Embryonic facial prominence (tissue), 1 donor: Measurements from ENCODE around the gene LRRC3C.
"Not testable (repeated sequence)": the region's sequence is repeated elsewhere in the genome, so short reads cannot be mapped to it uniquely, and the experiment has no call there.

Experiments used
- DNase-seq: peaks from one replicate; pipeline ENCODE4 v3.0.0-alpha.2; 2016; ENCODE audit errors: extremely low spot score

The LRRC3C gene

GRCh38 chr17:39927101-39927928 is at the start of gene LRRC3C, which contains the start of gene ORMDL3:
Gene LRRC3C (plus strand): TSS chr17:39927732. CDS start chr17:39941524, 13,792 bp downstream.
Gene ORMDL3 (minus strand): TSS chr17:39927601. CDS start chr17:39924203, 3,398 bp downstream.
- DNase-seq = peak; percentile 84

- DNase-seq = not testable (repeated sequence)
Measured at GRCh38 chr17:39886102-39886501, 41.4 kb upstream of the LRRC3C start.

GRCh38 chr17:39887078-39887477 is 40.5 kb upstream of the LRRC3C start:
- no peak for DNase-seq

GRCh38 chr17:39889200-39889599 is 38.3 kb upstream of the LRRC3C start:
- DNase-seq = no peak

GRCh38 chr17:39894681-39895376 is 32.7 kb upstream of the LRRC3C start:
- no peak for DNase-seq

GRCh38 chr17:39898088-39898487 is 29.4 kb upstream of the LRRC3C start:
- no peak for DNase-seq

- DNase-seq = no peak
Measured at GRCh38 chr17:39899215-39899614, 28.3 kb upstream of the LRRC3C start.

GRCh38 chr17:39902027-39902426 is 25.5 kb upstream of the LRRC3C start:
- DNase-seq = not testable (repeated sequence)

- DNase-seq = no peak
Measured at GRCh38 chr17:39903158-39903884, 24.2 kb upstream of the LRRC3C start.

- no peak for DNase-seq
Measured at GRCh38 chr17:39904990-39905288, 22.6 kb upstream of the LRRC3C start.

- no peak for DNase-seq
Measured at GRCh38 chr17:39908789-39909352, 18.7 kb upstream of the LRRC3C start.

- no peak for DNase-seq
Measured at GRCh38 chr17:39913989-39914388, 13.5 kb upstream of the LRRC3C start.

GRCh38 chr17:39915559-39915958 is 12.0 kb upstream of the LRRC3C start:
- DNase-seq = no peak

- DNase-seq = no peak
Measured at GRCh38 chr17:39916918-39917317, 10.6 kb upstream of the LRRC3C start.

GRCh38 chr17:39919087-39919683 is 8.3 kb upstream of the LRRC3C start:
- DNase-seq = no peak

GRCh38 chr17:39920218-39921210 is 7.0 kb upstream of the LRRC3C start:
- DNase-seq = no peak

GRCh38 chr17:39921323-39921722 is 6.2 kb upstream of the LRRC3C start:
- no peak for DNase-seq

- no peak for DNase-seq
Measured at GRCh38 chr17:39922006-39922405, 5.5 kb upstream of the LRRC3C start.

- DNase-seq = no peak
Measured at GRCh38 chr17:39923230-39923629, 4.3 kb upstream of the LRRC3C start.
